GM20000 (cell line): ENCODE measurements around the gene SLC6A19.
"Not testable (repeated sequence)": the region's sequence is repeated elsewhere in the genome, so short reads cannot be mapped to it uniquely, and the experiment has no call there.

ENCODE experiments used
- DNase-seq: peaks from one replicate; pipeline ENCODE4 v3.0.0; 2012; ENCODE audit warnings: low spot score
- CTCF ChIP-seq: IDR thresholded peaks from 2 replicates; pipeline ENCODE4 v1.5.1; 2012; ENCODE audit warnings: mild to moderate bottlenecking, control low read depth; ENCODE audit errors: extremely low read depth, missing control alignments

SLC6A19 gene

GRCh38 chr5:1266791-1267190, 65.4 kb downstream of the SLC6A19 start:
- no peak for TF ChIP-seq CTCF
- DNase-seq = no peak

GRCh38 chr5:1267464-1267863, 66.1 kb downstream of the SLC6A19 start:
- not testable (repeated sequence) for DNase-seq

DNA sequence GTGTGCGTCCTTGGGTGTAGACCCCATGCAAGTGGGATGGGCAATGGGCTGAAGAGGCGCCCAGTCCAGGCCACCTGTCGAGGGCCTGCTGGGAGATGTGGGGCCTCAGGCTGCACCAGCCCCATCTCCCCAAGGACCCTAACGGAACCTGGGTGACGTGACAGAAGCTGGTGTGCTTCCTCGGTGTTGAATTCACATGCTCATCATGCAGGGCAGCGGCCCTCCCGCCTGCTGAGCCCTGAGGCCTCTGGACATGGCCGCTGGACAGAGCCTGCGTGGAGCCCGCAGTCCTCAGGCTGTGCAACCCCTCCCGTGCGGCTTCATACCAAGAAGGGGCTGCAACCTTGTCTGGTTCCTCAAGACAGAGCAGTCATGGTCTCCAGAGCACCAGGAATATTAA, 66.7 kb downstream of the SLC6A19 start:
- TF ChIP-seq CTCF = no peak
- no peak for DNase-seq

DNA sequence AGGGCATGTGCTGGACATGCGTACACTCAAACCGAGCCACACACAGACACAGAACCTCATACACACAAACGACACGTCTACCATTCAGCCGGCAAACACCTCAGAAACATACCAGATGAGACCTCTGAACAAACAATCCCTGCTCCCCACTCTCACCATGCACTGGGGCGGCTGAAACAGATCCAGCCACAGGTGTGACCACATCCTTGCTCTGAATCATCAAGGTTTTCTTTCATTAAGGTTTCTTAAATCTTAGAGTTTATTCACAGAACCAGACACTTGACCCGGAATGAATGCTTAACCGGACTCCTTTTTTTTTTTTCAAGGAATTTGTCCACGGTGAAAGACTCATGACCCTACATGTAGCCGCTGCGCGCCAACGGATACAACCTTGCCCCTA, 67.3 kb downstream of the SLC6A19 start:
- no peak for TF ChIP-seq CTCF
- DNase-seq = no peak

DNA sequence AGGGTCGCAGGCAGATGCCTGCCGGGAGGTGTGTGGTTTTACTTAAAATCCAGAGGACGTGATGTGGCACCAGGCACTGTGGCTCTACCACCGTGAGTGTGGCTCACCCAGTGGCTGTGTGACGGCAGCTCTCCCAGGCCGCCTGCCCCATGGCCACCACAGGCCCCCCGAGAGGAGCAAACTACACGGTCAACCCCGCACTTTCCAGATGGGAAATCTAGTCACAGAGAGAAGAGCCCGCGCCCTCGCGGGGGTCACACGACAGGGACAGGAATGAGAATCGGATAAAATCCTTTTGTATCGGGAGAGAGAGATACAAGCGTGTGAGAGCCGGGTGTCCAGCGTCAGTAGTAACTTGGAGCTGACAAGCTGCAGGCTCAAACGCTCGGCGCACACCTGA, 69.0 kb downstream of the SLC6A19 start:
- no peak for TF ChIP-seq CTCF
- DNase-seq = no peak

DNA sequence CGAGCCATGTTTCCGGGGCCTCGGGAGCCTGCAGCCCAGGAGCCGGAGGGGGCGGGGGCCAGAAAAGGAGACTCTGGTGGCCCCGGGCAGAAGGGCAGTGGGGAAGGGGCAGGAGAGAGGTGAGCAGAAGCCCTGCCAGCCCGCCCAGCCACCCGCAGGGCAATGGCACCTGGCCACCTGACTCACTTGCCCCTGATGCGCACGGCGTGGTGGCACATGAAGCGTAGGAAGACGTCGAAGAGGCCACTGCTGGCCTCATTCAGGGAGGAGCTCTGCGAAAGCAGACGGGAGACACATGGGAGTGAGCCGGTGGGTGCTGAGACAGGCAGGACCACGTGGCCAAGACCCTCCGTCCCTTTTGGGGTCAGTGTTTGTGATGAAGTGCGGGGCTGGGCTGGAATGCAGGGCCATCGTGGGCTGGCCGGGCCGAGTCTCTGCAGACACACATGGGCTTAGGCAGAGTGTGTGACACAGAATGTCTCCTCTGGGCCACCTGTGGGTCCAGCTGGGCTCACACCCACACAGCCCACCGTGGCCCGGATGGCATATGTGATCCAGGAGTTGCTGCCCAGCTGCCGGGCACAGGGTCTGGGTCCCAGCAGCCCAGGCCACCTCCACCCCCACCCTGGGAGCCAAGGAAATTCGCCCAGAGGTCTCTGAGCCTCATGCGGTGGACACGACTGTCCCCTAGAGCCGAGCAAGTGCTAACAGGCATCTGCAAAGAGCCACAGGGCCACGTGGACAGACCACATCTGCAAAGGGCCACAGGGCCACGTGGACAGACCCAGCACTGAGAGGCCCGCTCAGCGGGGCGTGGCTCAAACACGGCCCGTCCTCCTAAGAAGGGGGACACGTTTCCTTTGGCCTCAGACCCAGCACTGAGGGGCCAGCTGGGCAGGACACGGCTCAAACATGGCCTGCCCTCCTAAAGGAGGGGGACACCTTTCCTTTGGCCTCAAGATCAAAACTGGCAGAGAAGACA, 69.8 kb downstream of the SLC6A19 start:
- DNase-seq = no peak
- no peak for TF ChIP-seq CTCF

- DNase-seq = no peak
- TF ChIP-seq CTCF = no peak
Observed at GRCh38 chr5:1272201-1272600, 70.8 kb downstream of the SLC6A19 start.

DNA sequence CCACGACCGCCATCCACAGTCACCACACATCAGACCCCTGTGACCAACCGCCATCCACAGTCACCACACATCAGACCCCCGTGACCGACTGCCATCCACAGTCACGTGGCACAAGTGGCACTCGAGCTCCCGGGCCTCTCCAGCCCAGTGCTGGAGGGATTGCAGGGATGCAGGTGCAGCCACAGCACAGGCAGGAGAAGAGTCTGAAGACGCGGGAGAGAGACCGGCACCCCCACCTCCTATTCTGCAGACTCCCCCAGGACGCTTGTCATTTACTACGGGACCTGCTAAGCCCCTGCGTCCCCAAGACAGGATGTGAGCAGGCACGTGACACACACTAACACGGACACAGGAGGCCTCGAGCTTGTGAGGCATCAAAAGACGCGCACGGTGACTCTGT, 72.3 kb downstream of the SLC6A19 start:
- no peak for DNase-seq
- no peak for TF ChIP-seq CTCF
